MCF 10A (cell line): Measurements from ENCODE around the gene DNMT1. TPM values are rescaled to one million over a fixed set of nuclear protein-coding genes. Genes with fewer than 3 reads are reported as not detected.

Experiments
- BruUV-seq: library from RNA; stranded (reverse); fragments of 400-500 nt; replicated peaks from 2 replicates; lab custom pipeline; 2021; lab: Mats Ljungman, UMichigan
- CTCF ChIA-PET: fragments of 300-600 bp; sonication (Branson Sonifier 250); formaldehyde crosslinking; extraction: SDS; loops from one replicate; lab custom pipeline; 2021; ENCODE audit warnings: antibody characterized with exemption, inconsistent platforms; lab: Yijun Ruan, JAX
- POLR2A ChIA-PET: fragments of 300-600, 350-650 bp; sonication (Branson Sonifier 250); formaldehyde crosslinking; extraction: SDS; loops from one replicate; lab custom pipeline; 2020; ENCODE audit warnings: antibody characterized with exemption, inconsistent platforms; lab: Yijun Ruan, JAX
- DNase-seq: peaks from one replicate; pipeline ENCODE4 v3.0.0-alpha.2; 2018; ENCODE audit not compliant: unreplicated experiment
- H3K27ac Mint-ChIP-seq: one replicate; pipeline ENCODE4 v1.8.0; 2022; ENCODE audit warnings: mild to moderate bottlenecking, low read depth, mixed read lengths; ENCODE audit not compliant: unreplicated experiment
- H3K27me3 Mint-ChIP-seq: one replicate; pipeline ENCODE4 v1.8.0; 2022; ENCODE audit warnings: mixed read lengths; ENCODE audit not compliant: insufficient read depth, unreplicated experiment
- H3K36me3 Mint-ChIP-seq: one replicate; pipeline ENCODE4 v1.8.0; 2022; ENCODE audit warnings: mild to moderate bottlenecking, moderate library complexity, mixed read lengths; ENCODE audit not compliant: insufficient read depth, unreplicated experiment
- H3K4me1 Mint-ChIP-seq: one replicate; pipeline ENCODE4 v1.8.0; 2022; ENCODE audit warnings: mixed read lengths; ENCODE audit not compliant: insufficient read depth, unreplicated experiment
- H3K4me3 Mint-ChIP-seq: one replicate; pipeline ENCODE4 v1.8.0; 2022; ENCODE audit warnings: mild to moderate bottlenecking, moderate library complexity, mixed read lengths; ENCODE audit not compliant: unreplicated experiment
- H3K9me3 Mint-ChIP-seq: one replicate; pipeline ENCODE4 v1.8.0; 2022; ENCODE audit warnings: mixed read lengths; ENCODE audit not compliant: unreplicated experiment
- intact Hi-C: fragments of 100-400 bp; cut with micrococcal nuclease; formaldehyde crosslinking; loops from 2 replicates; pipeline ENCODE4 v1.14.1; 2022
- total RNA-seq: library from RNA; stranded (reverse); gene quantifications from 2 replicates; pipeline ENCODE4 v1.2.3, GENCODE V29; 2022
- TF ChIP-seq, protein P1 (sequence below): fragments of 200-600 bp; IDR thresholded peaks from one replicate; pipeline ENCODE4 v1.8.0; 2022; ENCODE audit warnings: antibody characterized with exemption, mild to moderate bottlenecking; ENCODE audit not compliant: unreplicated experiment

Gene DNMT1
- total RNA-seq, 1 experiment from 2014 or later: 76.4 TPM

DNA sequence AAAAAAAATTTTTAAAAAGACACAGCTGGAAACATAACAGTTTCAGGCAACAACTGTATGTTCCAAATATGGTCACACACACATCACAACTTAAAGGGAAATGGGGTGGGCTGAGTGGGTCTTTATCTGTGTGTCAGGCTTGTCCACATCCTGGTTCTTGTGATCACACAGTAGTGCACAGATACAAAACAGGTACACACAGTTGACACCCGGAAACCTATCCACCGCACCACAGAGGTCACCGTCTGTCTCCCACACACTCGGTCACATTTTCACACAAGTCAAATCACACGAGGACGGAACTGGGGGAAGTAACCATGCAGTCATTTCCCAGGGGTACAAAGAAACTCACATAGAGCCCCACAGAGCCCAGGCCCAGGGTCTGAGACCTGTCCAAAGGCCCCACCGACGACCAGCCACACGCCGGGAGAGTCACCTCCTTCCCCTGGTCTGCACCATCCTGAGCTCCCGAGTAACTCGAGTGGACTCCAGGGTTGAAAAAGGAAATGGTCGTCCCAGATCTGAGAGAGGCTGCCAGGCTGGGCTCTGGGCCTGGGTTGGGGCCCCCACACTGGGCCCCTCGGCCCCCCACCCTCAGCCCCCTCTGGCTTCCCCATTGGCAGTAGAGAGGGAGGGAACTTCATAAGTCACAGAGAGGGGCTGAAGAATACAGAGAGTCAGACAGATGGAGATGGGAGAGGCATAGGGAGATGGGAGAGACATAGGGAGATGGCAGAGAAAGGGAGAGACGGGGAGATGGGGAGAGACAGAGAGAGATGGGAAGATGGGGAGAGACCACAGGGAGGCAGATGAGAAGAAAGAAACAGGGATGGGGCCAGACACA is 89.9 kb downstream of the DNMT1 start:
- CTCF ChIA-PET: interaction anchor here (0.6 to 1.9 kb wide), 3 partner anchors 15 to 155 kb away, joined by 3 to 6 read pairs (median 3); partner anchors contain the start of gene EIF3G
- H3K4me3 Mint-ChIP-seq: peak overlapping the region; percentile 88

GRCh38 chr19:10104130-10104513 is 90.6 kb downstream of the DNMT1 start:
- H3K9me3 Mint-ChIP-seq: no peaks in the 10 kb centered on the region
- no peak overlapping the region for H3K4me3 Mint-ChIP-seq
- ChIA-PET CTCF (interaction anchor here (0.8 to 1.9 kb wide), 2 partner anchors 16 to 156 kb away, joined by 3 to 6 read pairs; partner anchors contain the start of gene EIF3G), POLR2A (interaction anchor here (0.6 to 2.6 kb wide), 3 partner anchors 10 to 844 kb away, joined by 3 to 7 read pairs (median 3); no protein-coding TSS in a partner anchor)
- DNase-seq: no peak
- TF ChIP-seq, protein P1, sequence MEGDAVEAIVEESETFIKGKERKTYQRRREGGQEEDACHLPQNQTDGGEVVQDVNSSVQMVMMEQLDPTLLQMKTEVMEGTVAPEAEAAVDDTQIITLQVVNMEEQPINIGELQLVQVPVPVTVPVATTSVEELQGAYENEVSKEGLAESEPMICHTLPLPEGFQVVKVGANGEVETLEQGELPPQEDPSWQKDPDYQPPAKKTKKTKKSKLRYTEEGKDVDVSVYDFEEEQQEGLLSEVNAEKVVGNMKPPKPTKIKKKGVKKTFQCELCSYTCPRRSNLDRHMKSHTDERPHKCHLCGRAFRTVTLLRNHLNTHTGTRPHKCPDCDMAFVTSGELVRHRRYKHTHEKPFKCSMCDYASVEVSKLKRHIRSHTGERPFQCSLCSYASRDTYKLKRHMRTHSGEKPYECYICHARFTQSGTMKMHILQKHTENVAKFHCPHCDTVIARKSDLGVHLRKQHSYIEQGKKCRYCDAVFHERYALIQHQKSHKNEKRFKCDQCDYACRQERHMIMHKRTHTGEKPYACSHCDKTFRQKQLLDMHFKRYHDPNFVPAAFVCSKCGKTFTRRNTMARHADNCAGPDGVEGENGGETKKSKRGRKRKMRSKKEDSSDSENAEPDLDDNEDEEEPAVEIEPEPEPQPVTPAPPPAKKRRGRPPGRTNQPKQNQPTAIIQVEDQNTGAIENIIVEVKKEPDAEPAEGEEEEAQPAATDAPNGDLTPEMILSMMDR: no peak
- peaks cover 32% of the 10 kb centered on the region for H3K36me3 Mint-ChIP-seq
- no peak overlapping the region for H3K27ac Mint-ChIP-seq
- H3K27me3 Mint-ChIP-seq: no peaks in the 10 kb centered on the region
- intact Hi-C loops: no loop called here
- peaks cover 9% of the 10 kb centered on the region for H3K4me1 Mint-ChIP-seq
- BruUV-seq: no TSS peak

More for the DNA sequence above, 89.9 kb downstream of the DNMT1 start:
- BruUV-seq: no TSS peak
- Mint-ChIP-seq H3K4me1 (peaks cover 9% of the 10 kb centered on the region), H3K27me3 (no peaks in the 10 kb centered on the region), H3K36me3 (peaks cover 39% of the 10 kb centered on the region), H3K27ac (no peak overlapping the region), H3K9me3 (no peaks in the 10 kb centered on the region)
- intact Hi-C loops: no loop called here
- TF ChIP-seq, protein P1: no peak
- POLR2A ChIA-PET: interaction anchor here (0.6 to 3.8 kb wide), 4 partner anchors 9 to 843 kb away, joined by 3 to 23 read pairs (median 12); partner anchors contain the start of gene EIF3G
- DNase-seq: no peak

DNA sequence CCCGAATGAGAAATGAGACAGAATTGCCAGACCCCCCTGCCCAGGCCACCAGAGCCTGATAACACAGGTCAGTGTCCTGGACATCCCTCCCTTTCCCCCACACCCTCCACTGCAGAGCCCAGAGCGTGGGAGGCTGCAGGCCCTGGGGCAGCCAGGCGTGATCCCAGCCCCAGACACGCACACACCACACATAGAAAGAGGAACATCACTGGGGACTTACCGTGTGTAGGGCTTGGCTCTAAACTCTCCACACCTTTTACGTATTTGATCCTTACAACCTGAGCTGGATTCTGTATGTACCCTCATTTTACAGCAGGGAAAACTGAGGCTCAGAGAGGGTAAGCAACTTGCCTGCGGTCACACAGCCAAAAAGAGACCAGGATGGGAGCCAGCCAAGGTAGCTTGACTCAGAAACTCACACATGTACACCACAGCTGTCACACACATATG is 91.9 kb downstream of the DNMT1 start:
- intact Hi-C loops: no loop called here
- no peak overlapping the region for H3K4me3 Mint-ChIP-seq
- TF ChIP-seq, protein P1: no peak
- H3K27me3 Mint-ChIP-seq: no peaks in the 10 kb centered on the region
- no peak for DNase-seq
- H3K36me3 Mint-ChIP-seq: peaks cover 20% of the 10 kb centered on the region
- H3K27ac Mint-ChIP-seq: no peak overlapping the region
- no peaks in the 10 kb centered on the region for H3K9me3 Mint-ChIP-seq
- BruUV-seq: no TSS peak
- POLR2A ChIA-PET: interaction anchor here (2.6 kb wide), 1 partner anchor 11 kb away, joined by 7 read pairs; no protein-coding TSS in a partner anchor
- H3K4me1 Mint-ChIP-seq: peaks cover 9% of the 10 kb centered on the region
- CTCF ChIA-PET: interaction anchor here (0.5 to 1.9 kb wide), 3 partner anchors 17 to 71 kb away, joined by 3 to 6 read pairs (median 5); partner anchors contain the start of gene EIF3G

- Mint-ChIP-seq H3K4me1 (no peaks in the 10 kb centered on the region), H3K36me3 (peaks cover 6% of the 10 kb centered on the region), H3K27ac (no peak overlapping the region), H3K4me3 (no peak overlapping the region), H3K9me3 (no peaks in the 10 kb centered on the region), H3K27me3 (no peaks in the 10 kb centered on the region)
- no peak for DNase-seq
- intact Hi-C loops: no loop called here
- ChIA-PET POLR2A (no interaction called here), CTCF (interaction anchor here (0.5 to 1.3 kb wide), 7 partner anchors 14 to 1916 kb away, joined by 3 to 4 read pairs (median 3); no protein-coding TSS in a partner anchor)
- TF ChIP-seq, protein P1: no peak
- BruUV-seq: no TSS peak
These were observed 94.5 kb downstream of the DNMT1 start for GRCh38 chr19:10100163-10100785.
